ENCODE data around the gene HPD. TPM values are rescaled to one million over a fixed set of nuclear protein-coding genes. Genes with fewer than 3 reads are reported as not detected.
"Not testable (repeated sequence)": the region's sequence is repeated elsewhere in the genome, so short reads cannot be mapped to it uniquely, and the experiment has no call there.

HPD gene
- total RNA-seq, 1 donor from 2014 or later, result 2.8 TPM

GRCh38 chr12:121866331-121866730, 7.7 kb upstream of the HPD start:
- DNase-seq (ENCODE audit: low spot score), result no peak

- no peak for DNase-seq (ENCODE audit: low spot score)
Measured at GRCh38 chr12:121861636-121862254, 3.1 kb upstream of the HPD start.

GRCh38 chr12:121860699-121861098, 2.0 kb upstream of the HPD start:
- DNase-seq (ENCODE audit: low spot score), result not testable (repeated sequence)

- no peak for DNase-seq (ENCODE audit: low spot score)
Measured at GRCh38 chr12:121860257-121860656, 1.6 kb upstream of the HPD start.

- DNase-seq (ENCODE audit: low spot score), result no peak
Measured at GRCh38 chr12:121858318-121858661, 369 bp downstream of the HPD start.

- no peak for DNase-seq (ENCODE audit: low spot score)
Measured at GRCh38 chr12:121857322-121858246, 1.1 kb downstream of the HPD start.

- DNase-seq (ENCODE audit: low spot score), result not testable (repeated sequence)
Measured at GRCh38 chr12:121852392-121852791, 6.3 kb downstream of the HPD start.

- DNase-seq (ENCODE audit: low spot score), result no peak
Measured at GRCh38 chr12:121849665-121850064, 9.0 kb downstream of the HPD start.

GRCh38 chr12:121849211-121849610, 9.4 kb downstream of the HPD start:
- no peak for DNase-seq (ENCODE audit: low spot score)

GRCh38 chr12:121845701-121846100, 13.0 kb downstream of the HPD start:
- DNase-seq (ENCODE audit: low spot score), result no peak

- DNase-seq (ENCODE audit: low spot score), result no peak
Measured at GRCh38 chr12:121843236-121843982, 15.2 kb downstream of the HPD start.

- DNase-seq (ENCODE audit: low spot score), result no peak
Measured at GRCh38 chr12:121839993-121840761, 18.5 kb downstream of the HPD start.

GRCh38 chr12:121839106-121839992, 19.3 kb downstream of the HPD start:
- peak; percentile 100 for DNase-seq (ENCODE audit: low spot score)

GRCh38 chr12:121838126-121838525, 20.5 kb downstream of the HPD start:
- DNase-seq (ENCODE audit: low spot score), result no peak

- DNase-seq (ENCODE audit: low spot score), result no peak
Measured at GRCh38 chr12:121837680-121838079, 21.0 kb downstream of the HPD start.

GRCh38 chr12:121831571-121832245, 27.0 kb downstream of the HPD start:
- DNase-seq (ENCODE audit: low spot score), result no peak

GRCh38 chr12:121830588-121831265, 27.9 kb downstream of the HPD start:
- no peak for DNase-seq (ENCODE audit: low spot score)

GRCh38 chr12:121830134-121830533, 28.5 kb downstream of the HPD start:
- DNase-seq (ENCODE audit: low spot score), result no peak

GRCh38 chr12:121829250-121829918, 29.3 kb downstream of the HPD start:
- DNase-seq (ENCODE audit: low spot score), result no peak

All from mucosa of gallbladder (tissue), 1 donor.